Loucy (cell line): ENCODE measurements around the gene H6PD.

Experiments used
- EZH2phosphoT487 ChIP-seq: fragments of 200-600 bp; IDR thresholded peaks from 2 replicates; pipeline ENCODE4 v1.6.1; 2018; ENCODE audit warnings: antibody characterized with exemption, mild to moderate bottlenecking, moderate library complexity, borderline replicate concordance
- TF ChIP-seq, protein P1 (sequence below): fragments of 200-600 bp; sonication (generic); conservative IDR thresholded peaks from 2 replicates; pipeline ENCODE4 v1.5.1; 2014; ENCODE audit warnings: mild to moderate bottlenecking, antibody characterized with exemption, low read length

DNA sequence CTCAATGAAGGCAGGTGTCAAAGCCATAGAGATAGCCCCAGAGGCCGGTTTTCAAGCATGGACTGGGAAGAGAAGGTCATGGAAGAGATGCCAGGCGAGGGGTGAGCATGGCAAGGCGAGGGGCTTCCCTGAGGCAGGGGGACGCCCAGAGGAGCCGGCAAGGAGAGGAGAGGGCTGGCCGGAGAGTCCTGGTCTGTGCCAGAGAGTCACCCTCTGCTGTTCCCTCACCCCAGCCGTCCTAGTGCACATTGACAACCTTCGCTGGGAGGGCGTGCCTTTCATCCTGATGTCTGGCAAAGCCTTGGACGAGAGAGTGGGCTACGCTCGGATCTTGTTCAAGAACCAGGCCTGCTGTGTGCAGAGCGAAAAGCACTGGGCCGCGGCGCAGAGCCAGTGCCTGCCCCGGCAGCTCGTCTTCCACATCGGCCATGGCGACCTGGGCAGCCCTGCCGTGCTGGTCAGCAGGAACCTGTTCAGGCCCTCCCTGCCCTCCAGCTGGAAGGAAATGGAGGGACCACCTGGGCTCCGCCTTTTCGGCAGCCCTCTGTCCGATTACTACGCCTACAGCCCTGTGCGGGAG is 28.8 kb downstream of the H6PD start:
- TF ChIP-seq, protein P1, sequence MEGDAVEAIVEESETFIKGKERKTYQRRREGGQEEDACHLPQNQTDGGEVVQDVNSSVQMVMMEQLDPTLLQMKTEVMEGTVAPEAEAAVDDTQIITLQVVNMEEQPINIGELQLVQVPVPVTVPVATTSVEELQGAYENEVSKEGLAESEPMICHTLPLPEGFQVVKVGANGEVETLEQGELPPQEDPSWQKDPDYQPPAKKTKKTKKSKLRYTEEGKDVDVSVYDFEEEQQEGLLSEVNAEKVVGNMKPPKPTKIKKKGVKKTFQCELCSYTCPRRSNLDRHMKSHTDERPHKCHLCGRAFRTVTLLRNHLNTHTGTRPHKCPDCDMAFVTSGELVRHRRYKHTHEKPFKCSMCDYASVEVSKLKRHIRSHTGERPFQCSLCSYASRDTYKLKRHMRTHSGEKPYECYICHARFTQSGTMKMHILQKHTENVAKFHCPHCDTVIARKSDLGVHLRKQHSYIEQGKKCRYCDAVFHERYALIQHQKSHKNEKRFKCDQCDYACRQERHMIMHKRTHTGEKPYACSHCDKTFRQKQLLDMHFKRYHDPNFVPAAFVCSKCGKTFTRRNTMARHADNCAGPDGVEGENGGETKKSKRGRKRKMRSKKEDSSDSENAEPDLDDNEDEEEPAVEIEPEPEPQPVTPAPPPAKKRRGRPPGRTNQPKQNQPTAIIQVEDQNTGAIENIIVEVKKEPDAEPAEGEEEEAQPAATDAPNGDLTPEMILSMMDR, result no peak
- TF ChIP-seq EZH2phosphoT487, result no peak
